Activated naive CD8-positive, alpha-beta T cell treated with anti-CD3 and anti-CD28 coated beads, Interleukin-2, amount 10 ng/mL, durations not matched to agents 7 days and 5 days (primary cell): ENCODE data around the gene CCS. TPM values are rescaled to one million over a fixed set of nuclear protein-coding genes. Genes with fewer than 3 reads are reported as not detected.
A peak's percentile ranks its signal among the peaks of the same experiment; 100 is the strongest.
"Not testable (repeated sequence)": the region's sequence is repeated elsewhere in the genome, so short reads cannot be mapped to it uniquely, and the experiment has no call there.

Source experiments
- ATAC-seq: fragments of 150-1000 bp; cut with Tn5 transposase; one replicate; pipeline ENCODE4 v1.10.0; 2021; ENCODE audit warnings: low read depth, moderate library complexity
- POLR2A ChIA-PET: fragments of 350-600 bp; sonication (Branson Sonifier 250); formaldehyde crosslinking; loops from one replicate; lab custom pipeline; 2021; ENCODE audit warnings: antibody characterized with exemption; lab: Charles Lee
- DNase-seq: peaks from one replicate; pipeline ENCODE4 v3.0.0; 2021
- H3K27ac Mint-ChIP-seq: one replicate; pipeline ENCODE4 v1.8.0; 2022; ENCODE audit warnings: mild to moderate bottlenecking, mixed read lengths
- H3K27me3 Mint-ChIP-seq: one replicate; pipeline ENCODE4 v1.8.0; 2022; ENCODE audit warnings: mild to moderate bottlenecking, moderate library complexity, mixed read lengths
- H3K36me3 Mint-ChIP-seq: one replicate; pipeline ENCODE4 v1.8.0; 2021; ENCODE audit warnings: mild to moderate bottlenecking, mixed read lengths
- H3K4me1 Mint-ChIP-seq: one replicate; pipeline ENCODE4 v1.8.0; 2021; ENCODE audit warnings: mixed read lengths
- H3K4me3 Mint-ChIP-seq: one replicate; pipeline ENCODE4 v1.8.0; 2022; ENCODE audit warnings: mild to moderate bottlenecking, moderate library complexity, mixed read lengths
- H3K9me3 Mint-ChIP-seq: one replicate; pipeline ENCODE4 v1.8.0; 2021; ENCODE audit warnings: mixed read lengths
- total RNA-seq, 2 experiments: library from RNA; stranded (reverse); gene quantifications; one replicate each; pipeline ENCODE4 v1.2.3, GENCODE V29; 2021

Gene CCS
- total RNA-seq, 2 experiments from 2014 or later: 46.6 to 47.5 TPM

DNA sequence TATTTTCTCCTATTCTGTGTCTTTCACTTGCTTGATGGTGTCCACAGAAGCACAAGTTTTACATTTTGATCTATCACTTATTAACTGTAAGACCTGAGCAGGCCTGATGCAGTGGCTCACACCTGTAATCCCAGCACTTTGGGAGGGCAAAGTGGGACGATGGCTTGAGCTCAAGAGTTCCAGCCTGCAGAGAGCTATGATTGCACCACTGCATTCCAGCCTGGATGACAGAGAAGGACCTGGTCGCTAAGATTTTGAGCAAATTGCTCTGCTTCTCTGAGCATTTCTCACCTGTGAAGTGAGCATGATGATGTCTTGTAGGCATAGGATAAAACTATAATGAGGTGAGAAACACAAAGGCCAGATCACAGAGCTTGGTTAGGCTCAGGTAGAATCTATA, 6.8 kb upstream of the CCS start:
- Mint-ChIP-seq H3K27ac (no peak overlapping the region), H3K9me3 (peaks cover 4% of the 10 kb centered on the region), H3K27me3 (peaks cover 5% of the 10 kb centered on the region), H3K4me3 (no peak overlapping the region), H3K4me1 (no peaks in the 10 kb centered on the region), H3K36me3 (no peaks in the 10 kb centered on the region)
- ATAC-seq: no peak
- no peak for DNase-seq
- POLR2A ChIA-PET: no interaction called here

DNA sequence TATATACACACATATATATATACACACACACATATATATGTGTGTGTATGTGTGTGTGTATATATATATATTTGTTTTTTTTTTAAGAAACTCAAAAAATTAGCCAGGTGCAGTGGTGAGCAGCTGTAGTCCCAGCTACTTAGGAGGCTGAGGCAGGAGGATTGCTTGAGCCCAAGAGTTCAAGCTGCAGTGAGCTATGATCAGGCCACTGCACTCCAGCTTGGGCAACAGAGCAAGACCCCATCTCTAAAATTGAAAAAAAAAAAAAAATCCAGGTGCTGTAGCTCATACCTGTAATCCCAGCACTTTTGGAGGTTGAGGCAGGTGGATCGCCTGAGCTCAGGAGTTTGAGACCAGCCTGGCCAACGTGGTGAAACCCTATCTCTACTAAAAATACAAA, 3.7 kb upstream of the CCS start:
- H3K4me3 Mint-ChIP-seq, H3K27ac Mint-ChIP-seq, H3K4me1 Mint-ChIP-seq, H3K36me3 Mint-ChIP-seq, DNase-seq, H3K27me3 Mint-ChIP-seq, H3K9me3 Mint-ChIP-seq, ATAC-seq: not testable (repeated sequence)
- POLR2A ChIA-PET: interaction anchor here (1.2 kb wide), 1 partner anchor 76 kb away, joined by 3 read pairs; no protein-coding TSS in a partner anchor

DNA sequence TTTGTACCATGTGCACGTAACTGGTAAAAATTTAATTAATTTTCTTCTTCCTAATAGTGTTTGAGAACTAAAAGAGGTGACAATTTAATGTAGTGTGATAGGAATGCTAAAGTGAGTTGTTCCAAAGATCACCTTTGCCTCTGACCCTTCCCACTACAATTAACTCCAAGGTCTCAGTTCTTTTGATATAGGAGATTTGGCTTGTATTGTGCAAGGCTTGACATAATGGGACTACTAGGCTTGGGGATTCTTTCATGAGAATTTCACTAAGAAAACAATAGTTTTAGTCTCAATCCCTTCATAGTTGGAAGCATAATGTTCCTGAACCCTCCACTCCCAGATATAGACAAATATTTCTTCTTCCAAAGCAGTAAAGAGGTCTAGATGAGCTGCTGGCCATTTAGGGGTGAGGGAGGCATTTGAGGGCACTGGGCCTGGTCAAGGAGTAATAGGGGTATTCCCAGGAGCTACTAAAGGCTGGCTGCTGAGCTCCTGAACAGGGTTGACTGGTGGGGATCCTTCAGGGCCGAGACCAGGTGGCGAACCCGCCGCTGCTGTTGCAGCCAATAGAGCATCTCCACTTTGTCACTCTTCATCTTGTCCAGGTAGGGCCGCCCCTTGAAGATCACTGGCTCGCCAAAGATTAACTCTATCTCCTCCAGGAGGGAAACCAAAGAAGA, 2.8 kb upstream of the CCS start:
- POLR2A ChIA-PET: interaction anchor here (1.1 to 1.2 kb wide), 2 partner anchors 27 to 75 kb away, joined by 3 to 4 read pairs; partner anchors contain the start of gene RBM14
- H3K9me3 Mint-ChIP-seq: no peaks in the 10 kb centered on the region
- DNase-seq (no peak), ATAC-seq (no peak)
- H3K27me3 Mint-ChIP-seq: peaks cover 3% of the 10 kb centered on the region
- H3K4me3 Mint-ChIP-seq: no peak overlapping the region
- H3K36me3 Mint-ChIP-seq: peaks cover 2% of the 10 kb centered on the region
- H3K4me1 Mint-ChIP-seq: peaks cover 15% of the 10 kb centered on the region
- H3K27ac Mint-ChIP-seq: no peak overlapping the region

DNA sequence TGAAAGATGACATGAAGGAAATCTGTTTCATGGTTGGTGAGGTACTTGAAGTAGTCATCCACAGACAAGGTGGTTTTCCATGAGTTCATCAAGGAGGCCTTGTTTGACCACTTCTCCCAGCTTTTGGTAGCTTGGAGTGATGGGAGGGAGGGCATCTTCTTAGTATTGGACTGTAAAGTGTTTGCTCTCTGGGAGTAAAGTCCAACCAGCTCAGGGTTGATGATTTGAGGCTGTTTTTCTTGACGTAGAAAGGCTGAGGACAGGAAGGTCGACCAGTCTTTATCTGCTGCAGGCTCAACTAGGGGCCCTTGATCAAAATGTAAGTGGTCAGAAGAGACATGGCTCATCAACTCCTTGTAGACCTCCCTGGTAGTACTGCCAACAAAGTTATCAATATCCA, 1.8 kb upstream of the CCS start:
- POLR2A ChIA-PET: interaction anchor here (1.1 to 1.2 kb wide), 2 partner anchors 26 to 47 kb away, joined by 3 to 4 read pairs; partner anchors contain the start of gene RBM14
- H3K27ac Mint-ChIP-seq: no peak overlapping the region
- H3K4me1 Mint-ChIP-seq: peaks cover 24% of the 10 kb centered on the region
- H3K36me3 Mint-ChIP-seq: peaks cover 2% of the 10 kb centered on the region
- no peak overlapping the region for H3K4me3 Mint-ChIP-seq
- no peaks in the 10 kb centered on the region for H3K9me3 Mint-ChIP-seq
- no peak for DNase-seq
- H3K27me3 Mint-ChIP-seq: peaks cover 3% of the 10 kb centered on the region
- no peak for ATAC-seq

DNA sequence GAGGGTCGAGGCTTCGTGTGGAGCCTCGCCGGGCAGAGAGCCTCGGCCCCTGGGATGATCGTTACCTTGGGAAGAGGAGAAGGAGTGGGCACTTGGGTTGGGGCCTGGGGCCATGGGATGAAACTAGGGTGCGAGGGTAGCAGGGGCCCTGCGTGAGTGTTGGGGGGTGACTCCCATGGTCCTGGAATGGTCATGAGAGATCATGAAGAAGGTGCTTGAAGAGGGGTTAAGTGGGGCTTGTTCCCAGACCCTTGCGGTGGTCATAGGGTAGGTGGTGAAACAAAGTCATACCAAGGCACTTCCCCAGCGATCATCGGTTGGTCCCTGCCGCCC, 284 bp downstream of the CCS start:
- Mint-ChIP-seq H3K4me1 (peaks cover 24% of the 10 kb centered on the region), H3K4me3 (peak overlapping the region; percentile 97)

DNA sequence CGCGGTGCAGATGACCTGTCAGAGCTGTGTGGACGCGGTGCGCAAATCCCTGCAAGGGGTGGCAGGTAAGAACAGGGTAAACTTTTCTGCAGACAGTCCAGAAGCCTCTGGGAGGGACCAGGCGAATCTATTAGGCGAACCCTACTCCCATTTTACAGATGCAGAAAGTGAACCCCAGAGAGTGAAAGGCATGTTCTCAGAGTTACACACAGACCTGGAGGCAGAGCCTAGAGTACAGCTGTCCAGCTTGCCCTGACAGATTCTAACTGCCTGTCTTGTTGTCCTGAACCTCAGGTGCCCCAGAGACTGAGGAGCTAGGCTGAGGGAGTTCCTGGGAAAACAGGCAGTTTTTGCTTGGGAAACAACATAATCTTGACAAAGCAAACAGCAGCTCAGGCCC, 665 bp downstream of the CCS start:
- H3K4me3 Mint-ChIP-seq: peak overlapping the region; percentile 97
- H3K27me3 Mint-ChIP-seq: peaks cover 3% of the 10 kb centered on the region
- peak overlapping the region; percentile 96 for H3K27ac Mint-ChIP-seq
- peaks cover 24% of the 10 kb centered on the region for H3K4me1 Mint-ChIP-seq
- H3K9me3 Mint-ChIP-seq: no peaks in the 10 kb centered on the region
- H3K36me3 Mint-ChIP-seq: peaks cover 2% of the 10 kb centered on the region
- ATAC-seq (no peak), DNase-seq (no peak)
- POLR2A ChIA-PET: interaction anchor here (0.6 to 4.7 kb wide), 3 partner anchors 24 to 45 kb away, joined by 3 to 62 read pairs (median 22); partner anchors contain the start of genes RBM14 and RBM4

More for the DNA sequence above, 284 bp downstream of the CCS start:
- no peak for ATAC-seq
- Mint-ChIP-seq H3K9me3 (no peaks in the 10 kb centered on the region), H3K27ac (peak overlapping the region; percentile 96), H3K36me3 (peaks cover 2% of the 10 kb centered on the region), H3K27me3 (peaks cover 3% of the 10 kb centered on the region)
- POLR2A ChIA-PET: interaction anchor here (0.6 to 4.7 kb wide), 5 partner anchors 16 to 84 kb away, joined by 3 to 62 read pairs (median 7); partner anchors contain the start of genes RBM14, RBM4 and RBM4B
- DNase-seq: no peak

DNA sequence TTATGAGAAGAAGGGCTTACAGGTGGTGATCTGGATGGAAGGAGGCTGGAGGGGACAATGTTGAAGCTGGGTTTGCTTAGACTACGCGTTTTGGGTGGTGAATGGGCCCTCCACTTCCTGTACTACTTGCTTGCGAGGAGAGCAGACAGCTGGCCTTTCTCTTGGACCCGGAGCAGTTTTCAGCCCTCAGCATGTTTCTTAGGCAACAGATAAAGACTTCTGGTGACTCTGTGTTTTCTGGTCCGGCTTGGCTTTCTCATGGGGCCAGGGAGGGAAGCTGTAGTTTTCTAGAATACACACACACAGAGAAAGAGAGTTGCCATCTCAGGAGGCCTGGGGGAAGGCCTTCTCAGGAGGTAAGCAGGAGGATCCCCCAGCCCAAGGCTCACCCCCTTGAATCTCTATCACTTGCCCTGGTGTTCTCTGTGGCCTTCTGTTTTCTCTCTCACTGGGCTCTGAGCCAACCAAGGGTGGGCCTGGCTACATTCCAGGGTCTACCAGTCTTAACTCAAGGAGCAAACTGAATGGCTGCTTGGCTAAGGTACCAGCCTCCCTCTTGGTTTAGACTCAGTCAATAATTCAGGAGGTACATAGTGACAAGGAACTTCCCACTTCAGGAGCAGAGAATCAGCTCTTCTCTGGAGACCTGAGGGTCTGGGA, 2.4 kb downstream of the CCS start:
- POLR2A ChIA-PET: interaction anchor here (0.7 to 4.7 kb wide), 8 partner anchors 16 to 701 kb away, joined by 3 to 62 read pairs (median 6); partner anchors contain the start of genes RBM14, RBM4 and RBM4B
- Mint-ChIP-seq H3K27ac (peak overlapping the region; percentile 81), H3K4me1 (peaks cover 24% of the 10 kb centered on the region), H3K4me3 (peak overlapping the region; percentile 53), H3K36me3 (peaks cover 3% of the 10 kb centered on the region), H3K27me3 (peaks cover 2% of the 10 kb centered on the region), H3K9me3 (no peaks in the 10 kb centered on the region)
- no peak for ATAC-seq
- DNase-seq: no peak

DNA sequence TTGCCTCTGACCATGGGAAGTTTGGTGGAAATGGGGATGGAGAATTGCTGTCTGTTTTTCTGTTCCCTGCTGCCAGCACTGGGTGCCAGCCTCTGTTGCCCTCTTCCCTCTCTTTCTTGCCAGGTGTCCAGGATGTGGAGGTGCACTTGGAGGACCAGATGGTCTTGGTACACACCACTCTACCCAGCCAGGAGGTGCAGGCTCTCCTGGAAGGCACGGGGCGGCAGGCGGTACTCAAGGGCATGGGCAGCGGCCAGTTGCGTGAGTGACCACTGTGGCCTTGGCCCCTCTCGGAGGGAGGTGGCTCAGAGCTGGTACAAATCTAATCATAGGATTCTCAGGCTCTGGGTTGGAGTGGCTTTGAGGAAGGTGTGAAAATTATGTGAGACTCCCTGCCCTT, 6.0 kb downstream of the CCS start:
- POLR2A ChIA-PET: no interaction called here
- no peak for DNase-seq
- H3K27me3 Mint-ChIP-seq: no peaks in the 10 kb centered on the region
- peaks cover 7% of the 10 kb centered on the region for H3K36me3 Mint-ChIP-seq
- no peaks in the 10 kb centered on the region for H3K9me3 Mint-ChIP-seq
- H3K4me1 Mint-ChIP-seq: peaks cover 16% of the 10 kb centered on the region
- no peak overlapping the region for H3K4me3 Mint-ChIP-seq
- ATAC-seq: no peak
- H3K27ac Mint-ChIP-seq: no peak overlapping the region

DNA sequence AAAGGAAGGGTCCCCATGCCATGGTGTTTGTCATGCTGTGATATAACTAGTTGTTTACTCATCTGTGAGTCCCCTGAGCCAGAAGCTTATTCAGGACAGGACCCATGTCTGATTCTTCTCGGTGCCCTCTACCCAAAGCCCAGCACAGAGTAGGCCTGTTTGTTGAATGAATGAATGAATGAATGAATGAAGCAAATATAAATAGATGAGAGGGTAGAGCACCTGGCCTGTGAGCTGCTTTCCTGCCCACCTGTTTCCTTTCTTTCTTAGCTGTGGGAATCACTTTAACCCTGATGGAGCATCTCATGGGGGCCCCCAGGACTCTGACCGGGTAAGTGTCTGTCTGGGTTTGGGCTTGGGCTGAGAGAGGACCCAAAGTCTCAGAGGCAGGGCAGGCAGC, 7.2 kb downstream of the CCS start:
- Mint-ChIP-seq H3K36me3 (peaks cover 7% of the 10 kb centered on the region), H3K27ac (no peak overlapping the region), H3K4me3 (no peak overlapping the region), H3K27me3 (no peaks in the 10 kb centered on the region), H3K4me1 (peaks cover 8% of the 10 kb centered on the region), H3K9me3 (no peaks in the 10 kb centered on the region)
- ATAC-seq: no peak
- POLR2A ChIA-PET: interaction anchor here (1.5 kb wide), 1 partner anchor 16 kb away, joined by 4 read pairs; the partner anchor contains the start of gene RBM14
- DNase-seq: no peak

DNA sequence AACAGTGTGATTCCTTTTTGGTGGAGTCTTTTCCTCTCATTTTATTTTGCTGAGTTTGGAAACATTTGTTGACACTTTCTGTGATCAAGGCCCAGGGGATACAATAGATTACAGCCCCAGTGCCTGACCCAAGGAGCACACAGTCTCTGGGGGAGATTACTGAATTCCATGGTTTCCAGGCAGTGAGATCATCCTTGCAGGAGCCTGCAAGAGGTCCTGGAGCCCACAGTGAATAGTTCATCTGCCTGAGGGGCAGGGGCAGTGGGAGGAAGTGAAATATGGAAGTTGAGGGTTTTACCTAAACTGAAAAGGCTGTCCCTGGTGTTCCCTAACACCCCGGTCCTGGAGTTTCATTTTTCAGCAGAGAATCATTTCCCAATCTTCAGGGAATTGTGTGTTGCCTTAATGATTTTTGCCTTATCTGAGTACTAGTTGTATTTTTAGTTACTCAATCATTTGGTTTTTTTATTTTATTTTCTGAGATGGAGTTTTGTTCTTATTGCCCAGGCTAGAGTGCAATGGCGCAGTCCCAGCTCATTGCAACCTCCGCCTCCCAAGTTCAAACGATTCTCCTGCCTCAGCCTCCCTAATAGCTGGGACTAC, 7.7 kb downstream of the CCS start:
- DNase-seq (no peak), ATAC-seq (no peak)
- POLR2A ChIA-PET: interaction anchor here (1.5 kb wide), 1 partner anchor 16 kb away, joined by 4 read pairs; the partner anchor contains the start of gene RBM14
- no peak overlapping the region for H3K4me3 Mint-ChIP-seq
- H3K4me1 Mint-ChIP-seq: peaks cover 3% of the 10 kb centered on the region
- no peaks in the 10 kb centered on the region for H3K27me3 Mint-ChIP-seq
- peaks cover 7% of the 10 kb centered on the region for H3K36me3 Mint-ChIP-seq
- H3K27ac Mint-ChIP-seq: no peak overlapping the region
- H3K9me3 Mint-ChIP-seq: no peaks in the 10 kb centered on the region

DNA sequence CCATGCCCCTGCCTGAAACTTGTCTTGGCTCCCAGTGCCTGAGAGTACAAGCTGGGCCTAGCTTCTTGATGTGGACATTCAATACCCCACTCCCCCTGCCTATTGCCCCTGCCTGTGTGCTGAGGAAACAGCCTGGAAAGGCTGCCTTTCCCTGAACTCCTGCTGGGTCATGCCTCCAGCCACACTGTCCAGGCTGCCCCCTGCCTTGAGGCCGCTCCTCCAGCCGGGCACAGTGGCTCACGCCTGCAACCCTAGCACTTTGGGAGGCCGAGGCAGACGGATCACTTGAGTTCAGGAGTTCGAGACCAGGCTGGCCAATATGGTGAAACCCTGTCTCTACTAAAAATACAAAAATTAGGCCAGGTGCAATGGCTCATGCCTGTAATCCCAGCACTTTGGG, 10.1 kb downstream of the CCS start:
- POLR2A ChIA-PET: interaction anchor here (1.4 kb wide), 1 partner anchor 14 kb away, joined by 6 read pairs; the partner anchor contains the start of gene RBM14
- no peak overlapping the region for H3K27ac Mint-ChIP-seq
- DNase-seq (no peak), ATAC-seq (no peak)
- no peak overlapping the region for H3K4me3 Mint-ChIP-seq
- H3K4me1 Mint-ChIP-seq: no peaks in the 10 kb centered on the region
- H3K36me3 Mint-ChIP-seq: peaks cover 7% of the 10 kb centered on the region
- no peaks in the 10 kb centered on the region for H3K9me3 Mint-ChIP-seq
- H3K27me3 Mint-ChIP-seq: no peaks in the 10 kb centered on the region

DNA sequence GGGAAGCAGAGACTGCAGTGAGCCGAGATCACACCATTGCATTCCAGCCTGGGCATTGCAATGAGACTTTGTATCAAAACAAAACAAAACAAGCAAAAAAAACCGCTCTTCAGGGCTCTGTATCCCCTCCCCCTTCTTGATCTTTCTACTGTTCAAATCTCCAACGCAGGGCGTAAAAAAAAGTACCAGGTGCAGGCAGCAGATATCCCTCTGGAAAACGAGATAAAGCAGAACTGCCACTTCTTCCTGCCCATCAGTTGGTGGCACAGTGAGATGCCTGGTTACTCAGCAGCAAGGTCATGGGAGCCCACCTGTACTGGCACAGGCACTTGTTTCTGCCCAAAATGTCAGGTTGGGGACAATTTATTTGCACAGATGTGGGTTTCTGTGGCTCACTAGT, 11.2 kb downstream of the CCS start:
- no peak overlapping the region for H3K27ac Mint-ChIP-seq
- H3K36me3 Mint-ChIP-seq: peaks cover 6% of the 10 kb centered on the region
- DNase-seq: no peak
- ATAC-seq: no peak
- H3K4me3 Mint-ChIP-seq: no peak overlapping the region
- H3K9me3 Mint-ChIP-seq: no peaks in the 10 kb centered on the region
- POLR2A ChIA-PET: no interaction called here
- no peaks in the 10 kb centered on the region for H3K4me1 Mint-ChIP-seq
- H3K27me3 Mint-ChIP-seq: no peaks in the 10 kb centered on the region

DNA sequence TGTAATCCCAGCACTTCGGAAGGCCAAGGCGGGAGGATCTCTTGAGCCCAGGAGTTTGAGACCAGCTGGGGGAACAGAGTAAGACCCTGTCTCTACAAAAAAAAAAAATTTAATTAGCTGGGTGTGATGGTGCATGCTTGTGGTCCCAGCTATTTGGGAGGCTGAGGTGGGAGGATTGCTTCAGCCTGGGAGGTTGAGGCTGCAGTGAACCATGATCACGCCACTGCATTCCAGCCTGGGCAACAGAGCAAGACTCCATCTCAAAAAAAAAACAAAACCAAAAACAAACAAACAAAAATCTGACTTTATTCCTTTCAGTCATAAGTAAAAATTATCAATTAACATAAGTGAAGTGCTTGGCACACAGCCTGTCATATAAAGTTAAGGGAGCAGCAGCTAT, 13.6 kb downstream of the CCS start:
- not testable (repeated sequence) for H3K4me3 Mint-ChIP-seq, DNase-seq, H3K27me3 Mint-ChIP-seq, H3K36me3 Mint-ChIP-seq, ATAC-seq, H3K27ac Mint-ChIP-seq, H3K9me3 Mint-ChIP-seq, H3K4me1 Mint-ChIP-seq
- POLR2A ChIA-PET: interaction anchor here (0.9 to 2.1 kb wide), 4 partner anchors 10 to 71 kb away, joined by 3 to 12 read pairs (median 4); partner anchors contain the start of genes CCDC87, RBM14 and RBM4B
